ENCODE measurements around the gene PRPSAP2. TPM values are rescaled to one million over a fixed set of nuclear protein-coding genes. Genes with fewer than 3 reads are reported as not detected.

The PRPSAP2 gene
- total RNA-seq, 1 donor from 2014 or later: 62.8 TPM

DNA sequence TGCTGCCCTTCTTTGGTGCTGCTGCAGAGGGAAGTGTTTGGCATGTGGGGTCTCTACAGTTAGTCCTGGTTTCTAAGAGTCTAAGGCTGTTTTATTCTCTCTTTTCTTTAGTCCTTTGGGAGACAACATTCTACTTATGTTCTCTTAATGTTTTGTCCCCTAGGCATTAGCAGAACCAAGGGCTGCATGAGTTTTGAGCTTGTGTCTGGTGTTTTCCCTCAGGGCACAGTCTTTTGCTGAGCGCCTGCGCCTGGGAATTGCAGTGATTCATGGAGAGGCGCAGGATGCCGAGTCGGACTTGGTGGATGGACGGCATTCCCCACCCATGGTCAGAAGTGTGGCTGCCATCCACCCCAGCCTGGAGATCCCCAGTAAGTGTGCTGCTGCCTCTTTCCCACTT is 53.0 kb downstream of the PRPSAP2 start:
- H3K36me3 Mint-ChIP-seq (ENCODE audit: low read depth): peaks cover 75% of the 10 kb centered on the region
- H3K27me3 Mint-ChIP-seq: no peaks in the 10 kb centered on the region
- H3K4me1 Mint-ChIP-seq: peaks cover 11% of the 10 kb centered on the region
- TF ChIP-seq, protein P1, sequence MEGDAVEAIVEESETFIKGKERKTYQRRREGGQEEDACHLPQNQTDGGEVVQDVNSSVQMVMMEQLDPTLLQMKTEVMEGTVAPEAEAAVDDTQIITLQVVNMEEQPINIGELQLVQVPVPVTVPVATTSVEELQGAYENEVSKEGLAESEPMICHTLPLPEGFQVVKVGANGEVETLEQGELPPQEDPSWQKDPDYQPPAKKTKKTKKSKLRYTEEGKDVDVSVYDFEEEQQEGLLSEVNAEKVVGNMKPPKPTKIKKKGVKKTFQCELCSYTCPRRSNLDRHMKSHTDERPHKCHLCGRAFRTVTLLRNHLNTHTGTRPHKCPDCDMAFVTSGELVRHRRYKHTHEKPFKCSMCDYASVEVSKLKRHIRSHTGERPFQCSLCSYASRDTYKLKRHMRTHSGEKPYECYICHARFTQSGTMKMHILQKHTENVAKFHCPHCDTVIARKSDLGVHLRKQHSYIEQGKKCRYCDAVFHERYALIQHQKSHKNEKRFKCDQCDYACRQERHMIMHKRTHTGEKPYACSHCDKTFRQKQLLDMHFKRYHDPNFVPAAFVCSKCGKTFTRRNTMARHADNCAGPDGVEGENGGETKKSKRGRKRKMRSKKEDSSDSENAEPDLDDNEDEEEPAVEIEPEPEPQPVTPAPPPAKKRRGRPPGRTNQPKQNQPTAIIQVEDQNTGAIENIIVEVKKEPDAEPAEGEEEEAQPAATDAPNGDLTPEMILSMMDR (IDR thresholded peaks at IDR 0.05): no peak
- ChIA-PET POLR2A (no interaction called here), CTCF (no interaction called here)
- intact Hi-C loops (cut with micrococcal nuclease): loop anchor here (10.0 kb wide), 1 partner anchor 104 kb away; no protein-coding TSS in a partner anchor
- H3K9me3 Mint-ChIP-seq: no peaks in the 10 kb centered on the region
- DNase-seq: no peak
- no peak overlapping the region for H3K27ac Mint-ChIP-seq
- H3K4me3 Mint-ChIP-seq: no peak overlapping the region
- ATAC-seq (ENCODE audit: low read depth): no peak

DNA sequence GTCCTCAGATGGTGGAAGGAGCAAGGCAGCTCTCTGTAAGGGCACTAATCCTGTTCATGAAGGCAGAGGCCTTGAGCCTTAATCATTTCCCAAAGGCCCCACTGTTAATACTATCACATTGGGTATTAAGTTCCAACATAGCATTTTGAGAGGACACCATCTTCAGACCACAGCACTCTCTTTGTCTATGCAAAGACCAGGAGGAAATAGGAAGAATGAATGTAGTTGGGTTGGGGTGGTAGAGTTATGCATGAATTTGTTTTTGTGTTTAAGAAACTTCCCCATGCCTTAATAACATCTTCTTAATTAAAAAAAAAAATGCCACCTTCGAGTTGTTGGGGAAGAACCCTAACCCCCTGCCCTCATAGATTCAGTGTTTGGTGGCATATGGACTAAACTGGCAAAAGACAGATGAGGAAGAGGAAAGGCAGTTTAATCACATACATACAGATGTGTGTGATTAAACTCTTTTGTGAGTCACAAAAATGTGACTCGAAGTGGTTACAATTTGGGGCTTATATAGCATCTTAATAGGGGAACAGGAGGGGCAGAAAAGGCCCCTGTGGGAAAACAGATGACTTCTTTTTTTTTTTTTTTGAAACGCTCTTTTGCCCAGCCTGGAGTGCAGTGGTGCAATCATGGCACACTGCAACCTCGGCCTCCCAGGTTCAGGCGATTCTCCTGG is 59.0 kb downstream of the PRPSAP2 start:
- peaks cover 53% of the 10 kb centered on the region for H3K4me1 Mint-ChIP-seq
- DNase-seq (no peak), ATAC-seq (ENCODE audit: low read depth) (peak; percentile 57)
- ChIA-PET POLR2A (interaction anchor here (0.6 kb wide), 1 partner anchor 18 kb away, joined by 3 read pairs; no protein-coding TSS in a partner anchor), CTCF (no interaction called here)
- TF ChIP-seq, protein P1 (IDR thresholded peaks at IDR 0.05): no peak
- no peaks in the 10 kb centered on the region for H3K9me3 Mint-ChIP-seq
- peak overlapping the region; percentile 80 for H3K27ac Mint-ChIP-seq
- peaks cover 60% of the 10 kb centered on the region for H3K36me3 Mint-ChIP-seq (ENCODE audit: low read depth)
- intact Hi-C loops (cut with micrococcal nuclease): loop anchor here (2.0 to 10.0 kb wide), 2 partner anchors 16 to 98 kb away; no protein-coding TSS in a partner anchor
- H3K4me3 Mint-ChIP-seq: peak overlapping the region; percentile 33
- H3K27me3 Mint-ChIP-seq: no peaks in the 10 kb centered on the region

DNA sequence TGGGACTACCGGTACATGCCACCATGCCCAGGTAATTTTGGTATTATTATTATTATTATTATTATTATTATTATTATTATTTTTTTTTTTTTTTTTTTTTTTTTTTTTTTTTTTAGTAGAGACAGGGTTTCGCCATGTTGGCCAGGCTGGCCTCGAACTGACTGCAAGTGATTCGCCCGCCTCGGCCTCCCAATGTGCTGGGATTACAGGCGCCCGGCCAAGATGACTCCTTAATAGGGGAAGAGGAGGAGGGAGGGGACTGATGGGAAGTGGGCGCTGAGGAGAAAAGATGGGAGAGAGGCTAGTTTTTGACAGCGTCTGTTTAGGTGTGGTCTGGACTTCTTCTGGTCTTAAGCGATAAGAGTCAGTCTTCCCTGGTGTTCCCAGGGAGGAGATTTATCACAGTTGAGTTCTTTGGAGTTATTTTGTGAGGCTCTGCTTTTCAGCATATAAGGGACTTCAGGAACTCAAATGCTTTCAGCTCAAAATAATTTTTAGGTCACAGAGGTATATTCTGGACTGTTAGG is 59.6 kb downstream of the PRPSAP2 start:
- DNase-seq (no peak), ATAC-seq (ENCODE audit: low read depth) (no peak)
- Mint-ChIP-seq H3K36me3 (ENCODE audit: low read depth) (peaks cover 54% of the 10 kb centered on the region), H3K27me3 (no peaks in the 10 kb centered on the region), H3K27ac (peak overlapping the region; percentile 80), H3K4me3 (no peak overlapping the region), H3K9me3 (no peaks in the 10 kb centered on the region), H3K4me1 (peaks cover 59% of the 10 kb centered on the region)
- POLR2A ChIA-PET: interaction anchor here (0.6 kb wide), 1 partner anchor 19 kb away, joined by 3 read pairs; no protein-coding TSS in a partner anchor
- intact Hi-C loops (cut with micrococcal nuclease): loop anchor here (2.0 to 10.0 kb wide), 2 partner anchors 17 to 97 kb away; no protein-coding TSS in a partner anchor
- CTCF ChIA-PET: no interaction called here
- TF ChIP-seq, protein P1 (IDR thresholded peaks at IDR 0.05): no peak

DNA sequence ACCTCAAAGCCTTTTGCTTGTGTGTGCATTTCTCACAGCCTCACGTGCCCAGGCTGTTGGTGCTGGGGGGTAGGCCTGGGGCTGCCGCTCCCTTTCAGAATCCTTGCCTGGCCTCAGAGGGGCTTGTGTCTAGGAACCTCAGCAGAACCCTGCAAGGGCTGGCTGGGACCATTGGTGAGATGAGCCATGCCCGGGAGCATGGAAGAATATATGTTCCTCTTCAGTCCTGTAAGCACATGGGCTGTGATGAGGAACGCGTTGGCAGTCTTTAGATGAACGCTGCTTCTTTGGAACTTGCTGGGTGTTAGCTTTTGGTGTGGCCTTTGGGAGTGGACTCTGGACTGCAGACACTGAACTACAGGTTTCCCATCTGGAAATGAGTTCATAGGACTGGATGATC is 62.0 kb downstream of the PRPSAP2 start:
- H3K9me3 Mint-ChIP-seq: no peaks in the 10 kb centered on the region
- TF ChIP-seq, protein P1 (IDR thresholded peaks at IDR 0.05): no peak
- POLR2A ChIA-PET: no interaction called here

DNA sequence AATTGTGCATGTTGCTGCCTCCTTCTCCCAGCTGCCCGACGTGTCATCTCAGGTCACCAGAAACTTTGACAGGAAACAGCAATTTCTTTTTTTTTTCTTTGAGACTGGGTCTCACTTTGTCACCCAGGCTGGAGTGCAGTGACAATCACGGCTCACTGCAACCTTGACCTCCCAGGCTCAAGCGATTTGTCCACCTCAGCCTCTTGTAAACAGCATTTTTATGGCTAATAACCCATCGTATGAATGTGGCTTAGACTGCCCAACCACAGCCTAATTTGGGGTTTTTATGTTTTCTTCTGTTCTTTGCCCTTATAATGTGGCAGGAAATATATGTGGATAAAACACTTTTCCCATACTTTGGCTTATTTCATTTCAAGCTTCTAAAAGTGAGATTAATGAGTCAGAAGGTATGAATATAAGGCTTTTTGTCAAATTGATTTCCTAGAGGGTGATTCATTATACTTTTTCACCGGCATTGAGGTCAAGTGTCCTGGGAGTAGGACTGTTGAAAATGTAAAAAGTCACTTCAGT is 63.0 kb downstream of the PRPSAP2 start:
- peaks cover 42% of the 10 kb centered on the region for H3K36me3 Mint-ChIP-seq (ENCODE audit: low read depth)
- POLR2A ChIA-PET: interaction anchor here (0.9 to 1.2 kb wide), 3 partner anchors 23 to 62 kb away, joined by 3 to 4 read pairs (median 3); no protein-coding TSS in a partner anchor
- ATAC-seq (ENCODE audit: low read depth): peak; percentile 15

More for the DNA sequence above, 62.0 kb downstream of the PRPSAP2 start:
- H3K4me3 Mint-ChIP-seq: no peak overlapping the region
- no peaks in the 10 kb centered on the region for H3K27me3 Mint-ChIP-seq
- CTCF ChIA-PET: no interaction called here
- DNase-seq (no peak), ATAC-seq (ENCODE audit: low read depth) (no peak)
- H3K27ac Mint-ChIP-seq: peak overlapping the region; percentile 74
- peaks cover 42% of the 10 kb centered on the region for H3K36me3 Mint-ChIP-seq (ENCODE audit: low read depth)
- peaks cover 70% of the 10 kb centered on the region for H3K4me1 Mint-ChIP-seq
- intact Hi-C loops (cut with micrococcal nuclease): loop anchor here (10.0 kb wide), 1 partner anchor 95 kb away; no protein-coding TSS in a partner anchor

More for the DNA sequence above, 63.0 kb downstream of the PRPSAP2 start:
- no peaks in the 10 kb centered on the region for H3K9me3 Mint-ChIP-seq
- peak overlapping the region; percentile 95 for H3K27ac Mint-ChIP-seq
- no peak for DNase-seq
- intact Hi-C loops (cut with micrococcal nuclease): no loop called here
- H3K4me3 Mint-ChIP-seq: peak overlapping the region; percentile 79
- H3K27me3 Mint-ChIP-seq: no peaks in the 10 kb centered on the region
- CTCF ChIA-PET: no interaction called here
- peaks cover 71% of the 10 kb centered on the region for H3K4me1 Mint-ChIP-seq
- TF ChIP-seq, protein P1 (IDR thresholded peaks at IDR 0.05): no peak

Measured in activated B cell treated with CpG ODN at 0.5 μM for 24 hours (primary cell).